ENCODE data around the gene THBS3.
A peak's percentile ranks its signal among the peaks of the same experiment; 100 is the strongest.
"Not testable (repeated sequence)": the region's sequence is repeated elsewhere in the genome, so short reads cannot be mapped to it uniquely, and the experiment has no call there.

THBS3 gene

DNA sequence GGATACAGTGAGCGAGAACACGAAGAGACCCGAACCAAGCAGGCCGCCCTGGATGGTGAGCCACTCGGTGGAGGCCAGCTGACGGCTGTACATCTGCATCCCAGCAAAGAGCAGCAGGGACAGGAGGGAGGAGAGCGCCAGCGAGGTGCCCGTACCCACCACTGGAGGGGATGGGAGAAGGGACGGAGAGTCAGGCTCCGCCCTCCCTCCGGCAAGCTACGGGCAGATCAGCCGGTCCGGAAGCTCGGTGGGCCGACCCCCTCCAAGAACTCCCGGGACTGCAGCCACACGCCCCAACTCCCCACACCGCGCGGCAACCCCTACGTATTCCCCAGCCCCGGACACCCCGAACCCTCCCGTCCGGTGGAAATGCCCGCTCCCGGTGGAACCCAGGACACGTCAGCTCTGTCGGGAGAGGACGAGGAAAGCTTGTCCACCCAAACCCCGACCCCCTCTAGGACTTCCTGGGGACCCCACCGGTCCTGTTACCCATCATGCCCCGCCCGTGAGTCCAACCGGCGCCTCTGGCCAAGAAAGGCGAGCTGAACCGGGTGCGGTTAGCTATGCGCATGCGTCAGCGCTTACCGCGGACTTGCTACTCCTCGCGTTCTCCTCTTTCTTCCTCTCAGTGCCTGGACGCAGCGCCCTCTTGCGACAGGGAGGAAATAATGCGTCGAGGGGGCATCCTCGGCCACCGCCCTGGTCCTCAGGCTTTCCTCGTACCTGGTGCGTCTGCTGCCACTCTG, 34.8 kb downstream of the THBS3 start, which contains the start of gene KRTCAP2:
Gene KRTCAP2, minus strand, starts transcription at position 573 of the 746 bp plus-strand sequence. Its CDS starts 80 bp downstream, at position 493.
- peak; percentile 97 for DNase-seq

DNA sequence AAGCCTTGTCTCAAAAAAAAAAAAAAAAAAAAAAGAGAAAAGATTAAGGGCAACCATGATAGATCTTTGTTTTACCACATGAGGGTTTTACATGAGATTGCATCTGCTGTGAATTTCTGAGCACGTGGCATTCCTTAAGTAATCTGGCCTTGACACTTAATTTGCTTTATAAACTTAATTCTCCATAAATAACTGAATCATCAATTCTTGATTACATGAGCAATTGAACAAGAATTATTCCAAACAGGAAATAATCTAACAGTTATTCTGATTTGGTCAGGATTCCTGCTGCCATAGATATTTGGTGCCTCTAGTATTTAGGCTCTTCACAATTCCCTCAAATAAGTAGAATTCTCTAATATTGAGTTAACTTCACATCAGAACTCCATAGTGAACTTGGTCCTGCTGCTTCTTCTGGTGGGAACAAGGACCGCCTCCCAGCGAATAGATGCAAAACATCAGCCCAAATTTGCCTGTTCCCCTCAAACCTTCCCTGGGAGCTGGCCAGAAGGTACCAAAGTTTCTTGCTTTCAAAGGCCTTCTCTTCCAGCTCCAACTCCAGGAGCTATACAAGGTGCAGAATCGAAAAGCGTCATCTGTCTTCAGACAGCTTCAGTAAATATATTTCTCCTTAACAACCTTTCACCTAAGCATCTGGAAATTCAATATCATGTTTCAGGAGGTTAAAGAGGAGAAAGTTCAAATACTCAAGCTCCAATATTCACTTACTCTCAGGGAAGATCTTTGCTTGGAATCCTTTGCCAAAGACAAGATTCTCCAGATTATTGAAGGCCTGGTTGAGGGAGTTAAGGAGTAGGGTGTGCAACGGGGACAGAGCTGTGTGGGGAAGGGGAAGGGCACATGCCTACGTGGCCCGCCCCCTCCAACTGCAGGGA, 35.6 kb downstream of the THBS3 start:
- no peak for DNase-seq

DNA sequence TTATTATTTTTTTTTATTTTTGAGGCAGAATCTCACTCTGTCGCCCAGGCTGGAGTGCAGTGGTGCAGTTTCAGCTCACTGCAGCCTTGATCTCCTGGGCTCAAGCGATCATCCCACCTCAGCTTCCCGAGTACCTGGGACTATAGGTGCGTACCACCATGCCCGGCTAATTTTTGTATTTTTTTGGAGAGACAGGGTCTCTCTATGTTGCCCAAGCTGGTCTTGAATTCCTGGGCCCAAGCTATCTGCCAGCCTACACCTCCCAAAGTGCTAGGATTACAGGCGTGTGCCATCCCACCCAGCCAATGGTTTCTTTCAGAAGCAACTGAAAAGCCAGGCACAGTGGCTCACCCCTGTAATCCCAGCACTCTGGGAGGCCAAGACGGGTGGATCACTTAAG, 36.9 kb downstream of the THBS3 start:
- no peak for DNase-seq

DNA sequence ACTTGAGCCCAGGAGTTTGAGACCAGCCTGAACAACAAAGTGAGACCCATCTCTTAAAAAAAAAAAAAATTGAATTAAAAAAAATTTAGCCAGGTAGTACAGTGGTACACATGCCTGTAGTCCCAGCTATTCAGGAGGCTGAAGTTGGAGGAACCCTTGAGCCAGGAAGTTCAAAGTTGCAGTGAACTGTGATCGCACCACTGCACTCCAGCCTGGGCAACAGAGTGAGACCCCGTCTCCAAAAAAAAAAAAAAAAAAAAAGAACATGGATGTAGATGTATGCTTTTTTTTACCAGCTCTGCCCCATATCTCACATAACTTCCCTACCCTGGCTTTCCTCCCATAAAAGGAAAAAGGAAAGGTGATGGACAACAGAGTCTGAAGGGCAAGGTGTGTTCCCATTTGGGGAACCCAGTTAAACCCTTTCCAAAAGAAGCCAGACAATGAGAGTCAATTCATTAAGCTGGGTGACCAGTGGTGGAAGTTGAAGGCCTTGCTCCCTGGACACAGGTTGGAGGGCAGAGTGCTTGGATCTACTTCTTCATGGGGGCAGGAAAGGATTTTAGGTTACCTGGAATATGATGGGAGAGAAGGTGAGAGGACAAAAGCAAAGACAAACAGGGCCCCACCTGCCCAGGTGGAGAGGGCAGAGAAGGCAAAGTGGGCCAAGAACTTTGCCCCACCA, 37.5 kb downstream of the THBS3 start:
- DNase-seq: no peak

DNA sequence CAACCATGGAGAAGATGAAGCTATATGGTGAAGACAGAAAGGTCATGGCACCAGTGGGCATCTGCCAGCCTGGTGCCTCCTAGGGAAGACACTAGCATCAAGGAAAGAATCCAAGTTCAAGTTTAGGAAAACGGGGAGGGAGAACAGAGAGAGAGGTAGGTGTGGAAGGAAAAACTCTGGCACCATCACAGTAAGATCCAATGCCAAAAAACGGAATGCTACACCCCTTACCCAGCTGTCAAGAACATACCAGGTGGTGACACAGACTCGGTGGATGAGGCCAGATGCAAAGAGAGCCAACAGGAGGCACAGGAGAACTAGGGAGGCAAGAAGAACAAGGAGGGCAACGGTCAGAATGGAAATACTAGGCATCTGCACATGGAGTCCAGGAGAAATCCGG, 38.2 kb downstream of the THBS3 start:
- DNase-seq: no peak

DNA sequence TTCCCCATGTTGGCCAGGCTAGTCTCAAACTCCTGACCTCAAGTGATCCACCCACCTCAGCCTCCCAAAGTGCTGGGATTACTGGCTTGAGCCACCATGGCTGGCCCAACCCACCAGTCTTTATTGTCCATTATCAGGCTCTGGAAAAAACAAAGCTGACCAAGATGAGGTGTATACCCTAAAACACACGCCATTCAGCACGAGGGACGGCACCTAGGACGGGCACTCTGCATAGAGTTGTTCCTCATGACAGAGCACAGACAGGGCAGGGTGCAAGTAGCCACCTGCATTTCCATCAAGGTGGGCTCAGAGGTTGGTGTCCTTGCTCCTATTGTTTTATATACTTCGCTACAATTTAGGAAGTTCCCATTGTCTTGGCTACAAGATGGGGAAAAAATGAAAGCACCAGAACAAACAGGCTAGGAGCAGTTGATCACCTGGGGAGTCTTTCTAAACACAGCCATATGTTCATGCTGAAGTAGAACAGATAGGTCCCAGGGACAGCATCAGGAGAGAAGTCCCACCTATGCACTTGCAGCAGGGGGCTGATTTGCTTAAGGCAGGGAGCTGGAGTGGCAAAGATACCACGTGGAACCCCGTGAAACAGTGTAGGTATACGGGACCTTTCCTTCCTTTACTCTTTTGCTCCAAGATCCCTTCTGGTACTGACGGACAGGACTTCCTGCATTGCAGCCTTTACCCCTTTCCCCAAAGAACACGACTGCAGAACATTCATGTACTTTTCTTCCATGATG, 39.1 kb downstream of the THBS3 start:
- no peak for DNase-seq

DNA sequence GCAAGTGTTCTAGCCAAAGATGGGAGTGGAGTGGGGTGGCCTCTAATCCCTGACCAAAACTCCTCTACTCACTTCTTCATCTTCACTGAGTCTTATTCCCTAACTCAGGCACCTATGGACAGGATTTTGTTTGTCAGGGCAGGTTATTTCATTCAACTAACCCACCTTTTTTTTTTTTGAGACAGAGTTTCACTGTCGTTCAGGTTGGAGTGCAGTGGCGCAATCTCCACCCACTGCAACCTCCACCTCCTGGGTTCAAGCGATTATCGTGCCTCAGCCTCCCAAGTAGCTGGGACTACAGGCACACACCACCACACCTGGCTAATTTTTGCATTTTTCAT, 39.6 kb downstream of the THBS3 start:
- DNase-seq: not testable (repeated sequence)

DNA sequence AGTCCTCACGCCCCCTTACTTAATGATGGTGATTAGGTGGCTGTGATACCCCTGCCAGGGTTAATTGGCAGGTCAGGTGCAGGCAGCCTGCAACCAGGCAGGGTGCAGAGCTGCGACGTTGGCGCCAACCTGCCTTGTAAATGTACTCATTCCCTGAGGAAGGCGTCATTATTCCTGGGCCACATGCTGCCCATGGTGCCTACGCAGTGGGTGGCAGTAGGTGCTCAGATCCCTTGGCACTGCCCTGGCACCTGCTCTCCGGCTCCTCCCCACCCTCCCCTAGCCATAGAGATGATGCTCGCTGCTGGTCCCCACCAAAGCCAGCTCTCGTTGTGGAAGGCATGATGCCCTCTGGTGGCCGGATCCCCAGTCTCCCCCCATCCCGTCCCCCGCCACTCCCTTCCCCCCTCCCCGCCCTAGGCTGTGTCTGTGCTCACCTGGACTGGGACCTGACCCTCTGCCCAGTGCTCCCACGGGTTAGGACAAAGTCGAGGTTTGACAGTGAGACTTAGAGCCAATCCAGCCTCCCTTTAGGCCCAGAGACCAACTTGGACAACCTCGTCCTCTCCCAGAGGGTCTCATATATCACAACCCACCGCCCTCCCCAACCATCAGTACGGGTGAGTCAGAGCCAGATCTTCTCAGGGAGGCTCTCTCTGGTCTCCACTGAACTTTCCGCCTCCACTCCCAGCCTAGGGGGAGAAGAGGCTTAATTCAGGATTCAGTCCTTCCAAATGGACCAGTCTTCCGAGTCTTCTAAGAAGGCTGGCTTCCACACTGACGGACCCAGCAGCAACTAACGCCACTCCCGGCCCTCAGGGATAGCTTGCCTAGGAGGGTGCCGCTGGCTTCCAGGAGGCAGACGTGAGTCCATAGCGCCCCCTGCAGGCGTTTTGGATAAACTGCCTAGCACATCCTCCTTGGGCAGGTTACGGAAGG, 40.3 kb downstream of the THBS3 start:
- DNase-seq: peak; percentile 93

DNA sequence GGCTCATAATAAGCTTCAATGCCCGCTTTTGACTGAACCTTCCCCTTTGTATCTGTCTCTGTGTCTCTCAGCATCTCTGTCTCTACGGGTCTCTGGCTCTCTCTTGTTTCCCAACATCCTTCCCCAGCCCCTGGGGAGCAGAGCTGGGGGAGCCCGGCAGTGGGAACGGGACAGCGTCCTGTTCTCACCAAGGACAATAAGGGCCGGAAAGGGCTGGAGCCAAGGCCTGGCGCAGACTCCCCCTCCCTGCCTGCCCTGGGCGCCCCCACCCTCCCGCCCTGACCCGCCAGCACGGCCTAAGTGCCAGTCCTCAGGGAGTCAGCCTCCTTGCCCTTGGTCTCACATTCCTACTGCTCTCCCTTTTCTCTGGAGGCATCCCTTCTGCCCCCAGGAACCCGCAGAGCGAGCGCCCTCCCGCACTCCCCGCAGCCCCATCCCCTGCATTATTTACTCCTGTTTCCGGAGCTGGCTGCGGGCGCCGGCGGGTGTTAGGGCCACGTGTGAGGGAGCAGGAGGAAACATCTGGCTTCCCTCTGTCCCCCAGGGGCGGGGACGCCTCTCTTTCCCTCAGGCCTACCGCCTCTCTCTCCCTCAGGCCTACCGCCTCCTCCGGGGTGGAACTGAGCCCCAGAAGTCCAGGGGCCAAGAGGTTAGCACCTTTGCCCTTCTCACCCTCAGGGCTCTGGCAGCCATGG, 41.1 kb downstream of the THBS3 start:
- no peak for DNase-seq

DNA sequence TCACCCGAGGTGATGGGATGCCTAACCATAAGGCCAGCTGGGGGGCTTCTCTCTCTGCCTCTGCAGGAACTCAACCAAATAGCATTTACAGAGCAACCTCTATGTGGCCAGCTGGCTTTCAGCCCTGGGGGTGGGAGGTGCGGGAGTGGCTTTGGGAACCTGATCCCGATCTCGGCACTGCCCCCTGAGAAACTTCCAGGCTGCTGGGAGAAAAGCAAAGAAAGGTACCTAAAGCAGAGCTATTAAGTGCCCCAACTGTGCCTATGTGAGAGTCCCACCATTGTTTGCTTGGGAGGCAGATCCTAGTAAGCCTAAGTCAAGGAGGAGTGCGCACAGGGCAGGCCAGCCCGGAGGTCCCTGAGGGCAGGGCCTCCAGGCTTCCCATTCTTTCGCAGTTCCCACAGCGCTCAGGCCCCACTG, 41.6 kb downstream of the THBS3 start:
- no peak for DNase-seq

DNA sequence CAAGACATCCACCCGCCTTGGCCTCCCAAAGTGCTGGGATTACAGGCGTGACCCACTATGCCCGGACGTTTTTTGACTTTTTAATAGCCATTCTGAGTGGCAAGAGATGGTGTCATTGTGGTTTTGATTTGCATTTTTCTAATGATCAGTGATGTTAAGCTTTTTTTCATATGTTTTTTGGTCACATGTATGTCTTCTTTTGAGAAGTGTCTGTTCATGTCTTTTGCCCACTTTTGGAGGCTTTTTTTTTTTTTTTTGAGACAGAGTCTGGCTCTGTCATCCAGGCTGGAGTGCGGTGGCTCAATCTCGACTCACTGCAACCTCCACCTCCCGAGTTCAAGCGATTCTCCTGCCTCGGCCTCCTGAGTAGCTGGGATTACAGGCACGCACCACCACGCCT, 43.1 kb downstream of the THBS3 start:
- not testable (repeated sequence) for DNase-seq

DNA sequence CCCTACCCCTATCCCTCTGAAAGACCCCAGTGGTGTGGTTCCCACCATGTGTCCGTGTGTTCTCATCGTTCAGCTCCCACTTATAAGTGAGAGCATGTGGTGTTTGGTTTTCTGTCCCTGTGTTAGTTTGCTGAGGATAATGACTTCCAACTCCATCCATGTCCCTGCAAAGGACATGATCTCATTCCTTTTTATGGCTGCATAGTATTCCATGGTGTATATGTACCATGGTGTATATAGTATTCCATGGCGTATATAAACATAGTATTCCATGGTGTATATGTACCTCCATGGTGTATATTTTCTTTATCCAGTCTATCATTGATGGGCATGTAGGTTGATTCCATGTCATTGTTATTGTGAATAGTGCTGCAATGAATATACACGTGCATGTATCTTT, 43.9 kb downstream of the THBS3 start:
- DNase-seq: not testable (repeated sequence)

DNA sequence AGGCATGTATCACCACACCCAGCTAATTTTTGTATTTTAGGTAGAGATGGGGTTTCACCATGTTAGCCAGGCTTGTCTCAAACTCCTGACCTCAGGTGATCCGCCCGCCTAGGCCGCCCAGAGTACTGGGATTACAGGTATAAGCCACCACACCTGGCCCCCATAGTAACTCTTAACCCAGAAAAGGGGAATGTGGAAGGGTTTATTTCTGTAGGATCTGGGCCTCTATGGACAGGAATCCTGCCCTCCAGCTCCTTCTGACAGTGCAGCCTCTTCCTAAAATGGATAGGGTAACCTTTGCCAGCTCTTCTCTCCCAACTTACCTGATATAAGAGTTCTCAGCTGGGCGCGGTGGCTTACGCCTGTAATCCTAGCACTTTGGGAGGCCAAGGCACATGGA, 45.1 kb downstream of the THBS3 start:
- DNase-seq: not testable (repeated sequence)

DNA sequence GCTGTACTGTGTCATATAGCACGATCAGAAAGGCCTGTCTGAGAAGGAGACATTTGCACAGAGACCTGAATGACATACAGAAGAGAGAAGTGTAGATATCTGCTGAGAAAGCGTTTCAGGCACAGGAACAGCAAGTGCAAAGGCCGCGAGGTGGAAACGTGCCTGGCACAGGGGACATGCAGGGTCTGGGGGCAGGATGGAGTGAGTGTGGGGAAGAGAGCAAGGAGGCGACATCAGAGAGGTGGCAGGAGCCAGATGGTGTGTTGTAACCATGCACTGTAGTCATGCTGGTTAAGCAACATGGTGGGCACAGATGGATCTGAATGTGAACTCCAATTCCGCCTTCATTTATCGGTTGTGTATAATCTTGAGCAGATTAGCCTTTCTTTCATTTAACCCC, 47.6 kb downstream of the THBS3 start:
- no peak for DNase-seq

DNA sequence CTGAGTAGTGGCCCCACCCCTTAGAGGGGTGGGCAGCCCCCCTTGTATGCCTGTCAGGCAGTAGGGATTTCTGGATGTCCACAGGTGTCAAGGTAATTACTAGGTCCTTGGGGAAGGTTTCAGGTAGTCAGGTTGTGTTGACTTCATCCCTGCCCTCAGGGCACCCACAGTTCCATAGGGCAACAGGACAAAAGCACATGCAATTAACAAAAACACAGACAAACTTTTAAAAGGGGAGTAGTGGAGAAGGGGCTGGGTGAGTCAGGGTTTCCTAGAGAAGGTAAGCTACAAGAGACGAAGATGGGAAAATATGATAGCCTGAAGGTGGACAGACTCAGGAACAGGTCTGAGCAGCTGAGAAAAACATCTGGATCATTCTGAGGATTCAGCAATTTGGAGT, 48.7 kb downstream of the THBS3 start:
- no peak for DNase-seq

DNA sequence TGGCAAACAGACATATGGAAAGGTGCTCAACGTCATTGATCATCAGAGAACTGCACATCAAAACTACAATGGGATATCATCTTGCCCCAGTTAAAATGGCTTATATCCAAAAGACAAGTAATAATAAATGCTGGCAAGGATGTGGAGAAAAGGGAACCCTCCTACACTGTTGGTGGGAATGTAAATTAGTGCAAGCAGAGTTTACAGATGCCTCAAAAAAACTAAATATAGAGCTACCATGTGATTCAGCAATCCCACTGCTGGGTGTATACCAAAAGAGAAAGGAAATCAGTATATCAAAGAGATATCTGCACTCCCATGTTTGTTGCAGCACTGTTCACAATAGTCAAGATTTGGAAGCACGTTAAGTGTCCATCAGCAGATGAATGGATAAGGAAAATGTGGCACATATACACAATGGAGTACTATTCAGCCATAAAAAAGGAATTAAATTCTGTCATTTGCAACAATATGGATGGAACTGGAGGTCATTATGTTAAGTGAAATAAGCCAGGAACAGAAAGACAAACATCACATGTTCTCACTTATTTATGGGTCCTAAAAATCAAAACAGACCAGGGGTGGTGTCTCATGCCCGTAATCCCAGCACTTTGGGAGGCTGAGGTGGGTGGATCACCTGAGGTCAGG, 51.6 kb downstream of the THBS3 start:
- not testable (repeated sequence) for DNase-seq
